Measurements from ENCODE around the gene TMEM178B. TPM values are rescaled to one million over a fixed set of nuclear protein-coding genes. Genes with fewer than 3 reads are reported as not detected.

The TMEM178B gene
- total and polyA plus RNA-seq, 2 donors (not counting 1 experiment from before 2014, with no cell fraction given): 0.28 to 0.96 TPM

DNA sequence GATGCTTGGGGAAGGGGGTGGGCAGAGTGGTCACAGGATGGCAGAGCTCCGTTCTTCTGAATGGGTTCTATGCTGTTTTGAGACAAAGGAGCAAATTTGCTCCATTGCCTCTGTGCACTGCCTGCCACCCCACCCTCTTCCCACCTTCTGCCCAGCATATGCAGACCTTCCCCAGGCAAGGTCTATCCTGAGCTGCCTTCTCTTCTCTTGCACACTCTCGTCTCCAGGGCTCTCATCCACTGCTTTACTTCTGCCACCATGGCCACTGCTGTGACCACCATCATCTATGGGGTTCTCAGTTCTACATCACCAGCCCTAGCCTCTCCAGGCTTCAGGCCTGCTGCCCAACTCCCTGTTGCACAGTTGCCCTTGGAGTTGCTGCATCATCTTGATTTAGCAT lies 230.4 kb downstream of the TMEM178B start:
- no peak overlapping the region for H3K4me3 Mint-ChIP-seq
- Histone ChIP-seq H3K79me2 (ENCODE audit: control insufficient read depth, insufficient read depth, low read length) (no peaks in the 10 kb centered on the region), H3K9ac (ENCODE audit: low read length) (no peak overlapping the region), H3K27ac (ENCODE audit: low read length in 2 of 2) (no peak overlapping the region), H3K4me3 (ENCODE audit: control extremely low read depth in 1 of 5, extremely low read depth in 1 of 5, insufficient read depth in 1 of 5, low read depth in 2 of 5, low read length in 4 of 5) (no peak overlapping the region), H3K4me2 (replicated peaks; ENCODE audit: low read depth, low read length, poor library complexity, severe bottlenecking) (no peak overlapping the region), H4K20me1 (ENCODE audit: control insufficient read depth, insufficient read depth, low read length, poor library complexity, severe bottlenecking) (no peaks in the 10 kb centered on the region), H3K27me3 (replicated peaks in 1 of 4; ENCODE audit: control extremely low read depth in 1 of 4, control insufficient read depth in 3 of 4, insufficient read depth in 4 of 4, low read length in 3 of 4) (no peaks in the 10 kb centered on the region), H2AFZ (ENCODE audit: insufficient read depth, low read depth, low read length, poor library complexity, severe bottlenecking) (no peak overlapping the region), H3K36me3 (replicated peaks in 1 of 2; ENCODE audit: control extremely low read depth in 1 of 2, control insufficient read depth in 1 of 2, extremely low read depth in 1 of 2, insufficient read depth in 2 of 2, low read length in 1 of 2) (no peaks in the 10 kb centered on the region), H3K9me3 (ENCODE audit: control extremely low read depth in 1 of 3, control insufficient read depth in 2 of 3, insufficient read depth in 1 of 3, low read length in 2 of 3) (no peaks in the 10 kb centered on the region), H3K4me1 (ENCODE audit: control insufficient read depth in 2 of 2, insufficient read depth in 2 of 2, low read length in 2 of 2) (no peaks in the 10 kb centered on the region)
- DNase-seq (no peak), ATAC-seq (ENCODE audit: low read depth) (no peak)
- intact Hi-C loops (cut with micrococcal nuclease): no loop called here
- 80% methylated on average over 2 of the region's 2 CpGs for WGBS (ENCODE audit: insufficient coverage)
- ChIA-PET CTCF (no interaction called here), POLR2A (no interaction called here)
- TF ChIP-seq CTCF (IDR thresholded peaks at IDR 0.05) (no peak), EZH2 (IDR thresholded peaks at IDR 0.05; ENCODE audit: borderline replicate concordance, insufficient read depth, low read depth, low read length, poor library complexity, severe bottlenecking) (no peak)
- H3K4me1 Mint-ChIP-seq: no peaks in the 10 kb centered on the region
- H3K27me3 Mint-ChIP-seq: peaks cover 6% of the 10 kb centered on the region
- H3K27ac Mint-ChIP-seq: no peak overlapping the region
- no peaks in the 10 kb centered on the region for H3K9me3 Mint-ChIP-seq (ENCODE audit: insufficient read depth)

DNA sequence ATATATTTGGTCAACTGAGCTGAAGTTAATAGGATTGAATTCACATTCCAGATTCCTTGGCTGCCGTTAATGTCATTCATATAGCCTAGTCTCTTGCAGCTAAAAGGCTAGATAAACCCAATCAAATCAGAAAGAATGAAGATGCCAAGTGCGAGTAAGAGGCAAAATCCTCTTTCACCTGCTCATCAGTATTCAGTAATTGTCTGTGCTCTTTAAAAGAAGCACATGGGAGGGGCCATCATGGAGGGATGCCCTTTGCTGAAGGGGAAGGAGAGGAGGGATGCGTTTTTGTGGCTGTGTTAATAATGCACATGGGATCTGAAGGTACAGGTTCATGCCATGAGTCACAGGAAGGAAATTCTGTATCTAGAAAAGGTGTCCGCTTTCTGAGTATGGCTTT lies 232.2 kb downstream of the TMEM178B start:
- Histone ChIP-seq H3K4me1 (ENCODE audit: control insufficient read depth in 2 of 2, insufficient read depth in 2 of 2, low read length in 2 of 2) (no peaks in the 10 kb centered on the region), H3K79me2 (ENCODE audit: control insufficient read depth, insufficient read depth, low read length) (no peaks in the 10 kb centered on the region), H3K4me2 (replicated peaks; ENCODE audit: low read depth, low read length, poor library complexity, severe bottlenecking) (no peak overlapping the region), H3K9me3 (ENCODE audit: control extremely low read depth in 1 of 3, control insufficient read depth in 2 of 3, insufficient read depth in 1 of 3, low read length in 2 of 3) (no peaks in the 10 kb centered on the region), H2AFZ (ENCODE audit: insufficient read depth, low read depth, low read length, poor library complexity, severe bottlenecking) (no peak overlapping the region), H3K4me3 (ENCODE audit: control extremely low read depth in 1 of 5, extremely low read depth in 1 of 5, insufficient read depth in 1 of 5, low read depth in 2 of 5, low read length in 4 of 5) (no peak overlapping the region), H4K20me1 (ENCODE audit: control insufficient read depth, insufficient read depth, low read length, poor library complexity, severe bottlenecking) (no peaks in the 10 kb centered on the region), H3K36me3 (replicated peaks in 1 of 2; ENCODE audit: control extremely low read depth in 1 of 2, control insufficient read depth in 1 of 2, extremely low read depth in 1 of 2, insufficient read depth in 2 of 2, low read length in 1 of 2) (no peaks in the 10 kb centered on the region), H3K9ac (ENCODE audit: low read length) (no peak overlapping the region), H3K27me3 (replicated peaks in 1 of 4; ENCODE audit: control extremely low read depth in 1 of 4, control insufficient read depth in 3 of 4, insufficient read depth in 4 of 4, low read length in 3 of 4) (no peaks in the 10 kb centered on the region), H3K27ac (ENCODE audit: low read length in 2 of 2) (no peak overlapping the region)
- WGBS (ENCODE audit: insufficient coverage): 82% methylated on average over 1 of the region's 4 CpGs
- peaks cover 6% of the 10 kb centered on the region for H3K27me3 Mint-ChIP-seq
- TF ChIP-seq CTCF (IDR thresholded peaks at IDR 0.05): no peak
- no peak for ATAC-seq (ENCODE audit: low read depth)
- H3K27ac Mint-ChIP-seq: no peak overlapping the region
- H3K4me3 Mint-ChIP-seq: no peak overlapping the region
- ChIA-PET CTCF (no interaction called here), POLR2A (no interaction called here)
- H3K4me1 Mint-ChIP-seq: no peaks in the 10 kb centered on the region
- DNase-seq: no peak
- intact Hi-C loops (cut with micrococcal nuclease): no loop called here
- H3K9me3 Mint-ChIP-seq (ENCODE audit: insufficient read depth): no peaks in the 10 kb centered on the region

All from B cell (primary cell).